Endothelial cell of umbilical vein (primary cell): ENCODE data around the gene DAZAP1.

ENCODE experiments used
- CTCF ChIP-seq, 2 donors: IDR thresholded peaks; 1 replicate in 1 of 2; 2 replicates in 1 of 2; pipeline ENCODE4 v1.5.1; 2011; ENCODE audit warnings: low read length in 2 of 2, mild to moderate bottlenecking in 2 of 2, moderate library complexity in 2 of 2, control low read depth in 1 of 2, inconsistent platforms in 1 of 2, low read depth in 1 of 2; ENCODE audit not compliant: insufficient read depth in 1 of 2; ENCODE audit errors: extremely low read depth in 1 of 2
- EZH2 ChIP-seq: IDR thresholded peaks from 2 replicates; pipeline ENCODE4 v1.6.1; 2012; ENCODE audit warnings: borderline replicate concordance, low read depth, mild to moderate bottlenecking, moderate library complexity, low read length, inconsistent platforms; ENCODE audit not compliant: severe bottlenecking
- FOS ChIP-seq: IDR thresholded peaks from 2 replicates; pipeline ENCODE4 v1.6.1; 2011; ENCODE audit warnings: mild to moderate bottlenecking, low read length, moderate library complexity, borderline replicate concordance; ENCODE audit not compliant: insufficient read depth
- GATA2 ChIP-seq: IDR thresholded peaks from 2 replicates; pipeline ENCODE4 v1.7.0; 2011; ENCODE audit warnings: low read depth, mild to moderate bottlenecking, moderate library complexity, mixed read lengths, low read length; ENCODE audit not compliant: insufficient read length, insufficient read depth
- POLR2A ChIP-seq: IDR thresholded peaks from 2 replicates; pipeline ENCODE4 v1.6.1; 2012; ENCODE audit warnings: low read depth, mild to moderate bottlenecking, control low read depth, low read length
- POLR2AphosphoS5 ChIP-seq: IDR thresholded peaks from 2 replicates; pipeline ENCODE4 v1.6.1; 2012; ENCODE audit warnings: low read depth, mild to moderate bottlenecking, control low read depth, low read length, moderate library complexity; ENCODE audit not compliant: insufficient read depth

DNA sequence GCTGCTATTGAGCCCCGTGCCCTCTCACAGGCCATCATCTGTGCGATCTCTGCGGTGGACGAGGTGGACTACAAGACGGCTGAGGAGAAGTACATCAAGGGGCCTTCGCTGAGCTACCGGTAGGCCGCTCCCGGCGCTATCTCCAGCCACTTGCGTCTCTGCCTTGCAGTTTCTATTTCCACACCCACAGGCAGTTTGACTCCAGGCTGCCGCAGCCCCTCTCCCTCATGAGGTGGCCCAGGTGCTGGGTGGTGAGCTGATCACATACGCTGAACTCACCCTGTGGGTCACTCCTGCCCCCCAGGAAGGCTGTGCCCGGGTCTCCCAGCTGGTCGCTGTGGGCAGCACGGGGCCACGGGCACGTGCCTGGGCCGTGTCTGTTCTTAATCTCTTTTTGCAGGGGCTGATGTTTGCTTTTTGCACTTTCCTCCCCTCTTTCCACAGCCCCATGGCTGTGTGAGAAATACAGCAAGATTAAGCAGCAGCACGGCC, 34.3 kb upstream of the DAZAP1 start:
- no peak for TF ChIP-seq CTCF (IDR thresholded peaks at IDR 0.05; ENCODE audit: extremely low read depth in 1 of 2, insufficient read depth in 1 of 2, low read depth in 1 of 2, low read length in 2 of 2)
- TF ChIP-seq POLR2AphosphoS5: no peak
- no peak for TF ChIP-seq FOS
- TF ChIP-seq POLR2A: no peak
- TF ChIP-seq EZH2: no peak
- no peak for TF ChIP-seq GATA2
